ENCODE measurements around the gene NDUFV1. TPM values are rescaled to one million over a fixed set of nuclear protein-coding genes. Genes with fewer than 3 reads are reported as not detected.

NDUFV1 gene
- total and polyA plus RNA-seq, 2 of the 4 experiments (the other 2 are of a cell fraction), result 120 to 133 TPM

GRCh38 chr11:67640021-67640757 lies 33.5 kb downstream of the NDUFV1 start:
- Histone ChIP-seq H3K23ac (ENCODE audit: low read depth, low read length) (no peak overlapping the region), H2BK120ac (ENCODE audit: low read depth, low read length) (no peak overlapping the region), H2BK5ac (ENCODE audit: low read depth, low read length, poor library complexity, severe bottlenecking) (no peak overlapping the region), H4K20me1 (ENCODE audit: insufficient read depth, low read length) (no peaks in the 10 kb centered on the region), H3K56ac (ENCODE audit: extremely low read depth, insufficient read depth, low read length) (no peak overlapping the region), H3K18ac (ENCODE audit: low read depth, low read length) (no peak overlapping the region), H2AK5ac (ENCODE audit: low read depth, low read length) (no peak overlapping the region), H4K5ac (ENCODE audit: low read depth, low read length) (no peak overlapping the region), H4K91ac (ENCODE audit: insufficient read depth, low read depth, low read length) (no peak overlapping the region), H2BK15ac (ENCODE audit: low read depth, low read length) (no peak overlapping the region), H3K9ac (ENCODE audit: low read depth, low read length) (no peak overlapping the region), H4K8ac (ENCODE audit: low read depth in 2 of 2, low read length in 2 of 2) (no peak overlapping the region), H3K27me3 (ENCODE audit: control insufficient read depth, insufficient read depth, low read length) (peaks cover 14% of the 10 kb centered on the region; the same call in 1 of the 2 replicates), H3K79me1 (ENCODE audit: low read depth in 1 of 2, low read length in 2 of 2) (no peaks in the 10 kb centered on the region), H3K14ac (replicated peaks; ENCODE audit: low read depth, low read length) (no peak overlapping the region), H2BK20ac (ENCODE audit: low read depth, low read length) (no peak overlapping the region), H3K9me1 (ENCODE audit: insufficient read depth, low read length) (no peaks in the 10 kb centered on the region), H2AK9ac (replicated peaks; ENCODE audit: low read depth, low read length, poor library complexity) (no peak overlapping the region), H3K4me1 (ENCODE audit: control insufficient read depth, insufficient read depth, low read length) (no peaks in the 10 kb centered on the region), H3K9me3 (ENCODE audit: control insufficient read depth, insufficient read depth, low read length) (no peaks in the 10 kb centered on the region; the same call in 1 of the 2 replicates), H3K27ac (ENCODE audit: insufficient read depth, low read length) (no peak overlapping the region), H3K4me3 (ENCODE audit: insufficient read depth, low read depth, low read length) (no peak overlapping the region), H3K4me2 (ENCODE audit: low read depth, low read length) (no peak overlapping the region), H3K4ac (ENCODE audit: low read depth, low read length) (no peak overlapping the region), H2AFZ (replicated peaks; ENCODE audit: low read length, poor library complexity) (peak overlapping the region; percentile 63), H3K36me3 (ENCODE audit: control insufficient read depth, insufficient read depth, low read length) (no peaks in the 10 kb centered on the region)
- 31% methylated on average over 11 of the region's 23 CpGs; no CpG with 5 or more reads in 1 of the 2 experiments for WGBS, 2 experiments (ENCODE audit: extremely low coverage in 2 of 2, insufficient read length in 1 of 2)
- BruUV-seq (replicated peaks), result no TSS peak
- TF ChIP-seq NFE2L2 (IDR thresholded peaks at IDR 0.05; ENCODE audit: low read depth, low read length), result no peak
- TF ChIP-seq BHLHE40 (IDR thresholded peaks at IDR 0.05; ENCODE audit: low read depth, low read length), result peak; percentile 86
- TF ChIP-seq RAD21 (IDR thresholded peaks at IDR 0.05; ENCODE audit: low read length), result peak; percentile 53
- peak; percentile 57 for TF ChIP-seq SMC3 (IDR thresholded peaks at IDR 0.05; ENCODE audit: low read depth, low read length)
- 0 out of 2 replicates have a peak, but pooled peaks have one; percentile 7 for TF ChIP-seq USF2 (IDR thresholded peaks at IDR 0.05; ENCODE audit: low read depth, low read length)
- no peak for TF ChIP-seq RFX5 (IDR thresholded peaks at IDR 0.05; ENCODE audit: low read depth, low read length)
- TF ChIP-seq MAFK (IDR thresholded peaks at IDR 0.05; ENCODE audit: low read depth, low read length), result no peak
- no peak for TF ChIP-seq FOS (IDR thresholded peaks at IDR 0.05; ENCODE audit: low read depth, low read length)
- TF ChIP-seq MAZ (IDR thresholded peaks at IDR 0.05; ENCODE audit: borderline replicate concordance, low read depth, low read length), result no peak
- no peak for TF ChIP-seq CHD1 (IDR thresholded peaks at IDR 0.05; ENCODE audit: low read depth, low read length)
- TF ChIP-seq CTCF (conservative IDR thresholded peaks at IDR 0.05; ENCODE audit: low read depth, low read length), result peak; percentile 56
- POLR2A ChIA-PET (ENCODE audit: unreplicated experiment), result no interaction called here
- ATAC-seq (ENCODE audit: low read depth) (peak; percentile 98), DNase-seq (peak; percentile 33)
- CTCF ChIA-PET, result no interaction called here
- dilution Hi-C loops (cut with HindIII; ENCODE audit: low sequenced_read_pairs, unreplicated experiment) (no loop called here), intact Hi-C loops (cut with micrococcal nuclease) (loop anchor here (1.0 to 10.0 kb wide), 2 partner anchors 19 to 155 kb away; no protein-coding TSS in a partner anchor), in situ Hi-C loops (cut with MboI; ENCODE audit: low sequenced_read_pairs) (no loop called here)
